ENCODE data around the gene KLHL36. TPM values are rescaled to one million over a fixed set of nuclear protein-coding genes. Genes with fewer than 3 reads are reported as not detected.

Gene KLHL36
- total RNA-seq, 1 donor from 2014 or later: 26.2 TPM

- H3K27ac Mint-ChIP-seq (ENCODE audit: unreplicated experiment): no peak overlapping the region
- DNase-seq (ENCODE audit: low read depth, low spot score): no peak
- peaks cover 21% of the 10 kb centered on the region for H3K4me1 Mint-ChIP-seq
- no peak for TF ChIP-seq CTCF (conservative IDR thresholded peaks at IDR 0.05)
- no peaks in the 10 kb centered on the region for H3K36me3 Mint-ChIP-seq (ENCODE audit: low read depth)
- H3K9me3 Mint-ChIP-seq: peaks cover 2% of the 10 kb centered on the region
- H3K27me3 Mint-ChIP-seq (ENCODE audit: low read depth): peaks cover 6% of the 10 kb centered on the region
- H3K4me3 Mint-ChIP-seq: no peak overlapping the region
These were observed 8.2 kb upstream of the KLHL36 start for GRCh38 chr16:84640145-84640544.

GRCh38 chr16:84641643-84642358 lies 6.5 kb upstream of the KLHL36 start:
- Mint-ChIP-seq H3K36me3 (ENCODE audit: low read depth) (no peaks in the 10 kb centered on the region), H3K27ac (ENCODE audit: unreplicated experiment) (no peak overlapping the region), H3K27me3 (ENCODE audit: low read depth) (peaks cover 11% of the 10 kb centered on the region), H3K4me3 (no peak overlapping the region), H3K4me1 (peaks cover 21% of the 10 kb centered on the region), H3K9me3 (peaks cover 1% of the 10 kb centered on the region)
- no peak for TF ChIP-seq CTCF (conservative IDR thresholded peaks at IDR 0.05)
- no peak for DNase-seq (ENCODE audit: low read depth, low spot score)

GRCh38 chr16:84643180-84643583 lies 5.1 kb upstream of the KLHL36 start:
- H3K36me3 Mint-ChIP-seq (ENCODE audit: low read depth): no peaks in the 10 kb centered on the region
- DNase-seq (ENCODE audit: low read depth, low spot score): no peak
- H3K9me3 Mint-ChIP-seq: no peaks in the 10 kb centered on the region
- no peak overlapping the region for H3K4me3 Mint-ChIP-seq
- no peak overlapping the region for H3K27ac Mint-ChIP-seq (ENCODE audit: unreplicated experiment)
- H3K4me1 Mint-ChIP-seq: peaks cover 13% of the 10 kb centered on the region
- no peak for TF ChIP-seq CTCF (conservative IDR thresholded peaks at IDR 0.05)
- H3K27me3 Mint-ChIP-seq (ENCODE audit: low read depth): peaks cover 16% of the 10 kb centered on the region

- Mint-ChIP-seq H3K4me1 (peaks cover 12% of the 10 kb centered on the region), H3K9me3 (no peaks in the 10 kb centered on the region), H3K4me3 (no peak overlapping the region), H3K27ac (ENCODE audit: unreplicated experiment) (no peak overlapping the region), H3K36me3 (ENCODE audit: low read depth) (no peaks in the 10 kb centered on the region), H3K27me3 (ENCODE audit: low read depth) (peaks cover 16% of the 10 kb centered on the region)
- DNase-seq (ENCODE audit: low read depth, low spot score): no peak
- no peak for TF ChIP-seq CTCF (conservative IDR thresholded peaks at IDR 0.05)
These were observed 4.6 kb upstream of the KLHL36 start for GRCh38 chr16:84643674-84644073.

- H3K27ac Mint-ChIP-seq (ENCODE audit: unreplicated experiment): no peak overlapping the region
- H3K36me3 Mint-ChIP-seq (ENCODE audit: low read depth): no peaks in the 10 kb centered on the region
- peaks cover 16% of the 10 kb centered on the region for H3K4me1 Mint-ChIP-seq
- TF ChIP-seq CTCF (conservative IDR thresholded peaks at IDR 0.05): no peak
- DNase-seq (ENCODE audit: low read depth, low spot score): peak; percentile 20
- peak overlapping the region; percentile 88 for H3K4me3 Mint-ChIP-seq
- no peaks in the 10 kb centered on the region for H3K9me3 Mint-ChIP-seq
- H3K27me3 Mint-ChIP-seq (ENCODE audit: low read depth): peaks cover 15% of the 10 kb centered on the region
These were observed 542 bp downstream of the KLHL36 start for GRCh38 chr16:84648595-84649510.

Data from neural crest cell (in vitro differentiated cells).